Hepatocyte (in vitro differentiated cells): Measurements from ENCODE around the gene SGSM1. TPM values are rescaled to one million over a fixed set of nuclear protein-coding genes. Genes with fewer than 3 reads are reported as not detected.
"Not testable (repeated sequence)": the region's sequence is repeated elsewhere in the genome, so short reads cannot be mapped to it uniquely, and the experiment has no call there.

Experiments used
- DNase-seq: peaks from one replicate; pipeline ENCODE4 v3.0.0-alpha.2; 2016; ENCODE audit warnings: low spot score
- H2AFZ ChIP-seq: fragments of 200-600 bp; sonication (generic); 2 replicates; pipeline ENCODE4 v1.6.0; 2016; ENCODE audit warnings: antibody characterized with exemption, mild to moderate bottlenecking
- H3K27ac ChIP-seq: fragments of 200-600 bp; sonication (generic); 2 replicates; pipeline ENCODE4 v1.5.1; 2016; ENCODE audit warnings: mild to moderate bottlenecking
- H3K27me3 ChIP-seq: fragments of 200-600 bp; sonication (generic); 2 replicates; pipeline ENCODE4 v1.6.1; 2016
- H3K36me3 ChIP-seq: fragments of 200-600 bp; sonication (generic); replicated peaks from 2 replicates; pipeline ENCODE4 v1.5.1; 2016; ENCODE audit warnings: low read depth; ENCODE audit not compliant: insufficient read depth
- H3K4me1 ChIP-seq: fragments of 200-600 bp; sonication (generic); 2 replicates; pipeline ENCODE4 v1.5.1; 2016; ENCODE audit warnings: mild to moderate bottlenecking, moderate library complexity; ENCODE audit not compliant: insufficient read depth
- H3K4me2 ChIP-seq: fragments of 200-600 bp; sonication (generic); 2 replicates; pipeline ENCODE4 v1.6.0; 2016
- H3K4me3 ChIP-seq: fragments of 200-600 bp; sonication (generic); 2 replicates; pipeline ENCODE4 v1.5.1; 2016; ENCODE audit warnings: mild to moderate bottlenecking
- H3K79me2 ChIP-seq: fragments of 200-600 bp; sonication (generic); 2 replicates; pipeline ENCODE4 v1.6.0; 2017; ENCODE audit warnings: mild to moderate bottlenecking
- H3K9me2 ChIP-seq: fragments of 200-600 bp; sonication (generic); replicated peaks from 2 replicates; pipeline ENCODE4 v1.6.0; 2017; ENCODE audit warnings: mild to moderate bottlenecking; ENCODE audit not compliant: insufficient read depth
- H3K9me3 ChIP-seq: fragments of 200-600 bp; sonication (generic); 2 replicates; pipeline ENCODE4 v1.5.1; 2016; ENCODE audit warnings: low read depth, mild to moderate bottlenecking
- H4K20me1 ChIP-seq: fragments of 200-600 bp; sonication (generic); 2 replicates; pipeline ENCODE4 v1.6.0; 2016; ENCODE audit warnings: mild to moderate bottlenecking; ENCODE audit not compliant: insufficient read depth, poor library complexity, severe bottlenecking
- EZH2 ChIP-seq: fragments of 200-600 bp; sonication (generic); IDR thresholded peaks from 2 replicates; pipeline ENCODE4 v1.6.1; 2016; ENCODE audit warnings: antibody characterized with exemption, mild to moderate bottlenecking, borderline replicate concordance
- EZH2phosphoT487 ChIP-seq: fragments of 200-600 bp; sonication (generic); IDR thresholded peaks from one replicate; pipeline ENCODE4 v1.6.1; 2018; ENCODE audit warnings: antibody characterized with exemption, mild to moderate bottlenecking, low read depth, moderate library complexity; ENCODE audit not compliant: unreplicated experiment, severe bottlenecking
- WGBS: methylation state at CpG from one replicate; pipeline ENCODE4 v1.1.6; 2016; ENCODE audit warnings: low lambda C conversion rate; ENCODE audit errors: missing lambda C conversion rate; 5-methylcytosine and 5-hydroxymethylcytosine counted together
- polyA plus RNA-seq: library from polyadenylated mRNA; unstranded; fragments of >200 nt; fragmentation: Nextera tagmentation; extraction: Ambion mirVana; gene quantifications from 2 replicates; pipeline ENCODE4 v1.2.1, GENCODE V29; 2016
- total RNA-seq: library from RNA; depleted of rRNA; stranded (reverse); fragments of >200 nt; gene quantifications from 2 replicates; pipeline ENCODE4 v1.2.3, GENCODE V29; 2014
- TF ChIP-seq, protein P1 (sequence below): fragments of 200-600 bp; sonication (generic); IDR thresholded peaks from 2 replicates; pipeline ENCODE4 v1.5.1; 2016; ENCODE audit warnings: antibody characterized with exemption, mild to moderate bottlenecking; ENCODE audit not compliant: poor library complexity

Gene SGSM1
- total and polyA plus RNA-seq, 2 experiments from 2014 or later, result 1.7 to 3.5 TPM

DNA sequence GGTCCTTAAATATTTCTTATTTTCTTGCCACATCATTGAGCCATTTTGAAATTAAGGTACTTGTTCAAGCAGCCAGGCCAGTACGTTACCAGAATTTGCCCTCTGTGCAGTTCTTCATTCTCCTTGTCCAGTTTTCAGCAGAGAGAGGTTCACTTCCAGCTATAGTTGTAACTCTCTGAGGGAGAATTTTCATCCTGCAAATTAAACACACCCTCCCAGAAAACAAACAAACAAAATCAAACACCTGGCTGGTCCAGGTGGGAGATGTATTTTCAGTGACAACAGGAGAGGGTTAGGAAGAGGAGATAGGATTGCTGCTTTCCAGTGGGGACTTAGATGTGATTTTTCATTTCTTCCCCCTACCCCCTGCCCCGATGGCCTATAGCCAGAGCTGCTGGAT is 95.4 kb downstream of the SGSM1 start:
- Histone ChIP-seq H3K4me2 (no peak overlapping the region), H3K9me3 (peaks cover 8% of the 10 kb centered on the region), H4K20me1 (no peaks in the 10 kb centered on the region), H3K27ac (no peak overlapping the region), H3K9me2 (no peaks in the 10 kb centered on the region), H3K4me1 (no peaks in the 10 kb centered on the region), H3K4me3 (no peak overlapping the region), H3K79me2 (no peaks in the 10 kb centered on the region), H3K27me3 (no peaks in the 10 kb centered on the region), H3K36me3 (no peaks in the 10 kb centered on the region), H2AFZ (no peak overlapping the region)
- TF ChIP-seq EZH2phosphoT487, result no peak
- 84% methylated on average over 2 of the region's 2 CpGs for WGBS
- DNase-seq, result no peak

DNA sequence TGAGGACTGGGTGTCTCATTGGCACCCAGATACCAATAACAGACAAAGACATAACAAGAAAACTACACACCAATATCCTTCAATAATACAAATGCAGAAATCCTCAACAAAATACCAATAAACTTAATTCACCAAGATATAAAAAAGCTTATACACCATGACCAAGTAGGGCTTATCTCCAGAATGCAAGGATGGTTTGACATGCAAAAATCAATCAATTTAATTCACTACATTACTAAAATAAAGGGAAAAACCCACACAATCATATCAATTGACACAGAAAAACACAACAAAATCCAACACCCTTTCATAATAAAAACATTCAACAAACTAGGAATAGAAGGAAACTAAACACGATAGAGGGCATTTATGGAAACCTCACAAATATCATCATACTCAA is 99.9 kb downstream of the SGSM1 start:
- TF ChIP-seq EZH2phosphoT487 (no peak), EZH2 (no peak)
- TF ChIP-seq, protein P1, sequence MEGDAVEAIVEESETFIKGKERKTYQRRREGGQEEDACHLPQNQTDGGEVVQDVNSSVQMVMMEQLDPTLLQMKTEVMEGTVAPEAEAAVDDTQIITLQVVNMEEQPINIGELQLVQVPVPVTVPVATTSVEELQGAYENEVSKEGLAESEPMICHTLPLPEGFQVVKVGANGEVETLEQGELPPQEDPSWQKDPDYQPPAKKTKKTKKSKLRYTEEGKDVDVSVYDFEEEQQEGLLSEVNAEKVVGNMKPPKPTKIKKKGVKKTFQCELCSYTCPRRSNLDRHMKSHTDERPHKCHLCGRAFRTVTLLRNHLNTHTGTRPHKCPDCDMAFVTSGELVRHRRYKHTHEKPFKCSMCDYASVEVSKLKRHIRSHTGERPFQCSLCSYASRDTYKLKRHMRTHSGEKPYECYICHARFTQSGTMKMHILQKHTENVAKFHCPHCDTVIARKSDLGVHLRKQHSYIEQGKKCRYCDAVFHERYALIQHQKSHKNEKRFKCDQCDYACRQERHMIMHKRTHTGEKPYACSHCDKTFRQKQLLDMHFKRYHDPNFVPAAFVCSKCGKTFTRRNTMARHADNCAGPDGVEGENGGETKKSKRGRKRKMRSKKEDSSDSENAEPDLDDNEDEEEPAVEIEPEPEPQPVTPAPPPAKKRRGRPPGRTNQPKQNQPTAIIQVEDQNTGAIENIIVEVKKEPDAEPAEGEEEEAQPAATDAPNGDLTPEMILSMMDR, result no peak
- 50% methylated on average over 1 of the region's 1 CpG for WGBS
- no peaks in the 10 kb centered on the region for H3K9me2 ChIP-seq
- H3K27ac ChIP-seq, result no peak overlapping the region
- H3K4me1 ChIP-seq, result no peaks in the 10 kb centered on the region
- H3K4me2 ChIP-seq, result no peak overlapping the region
- no peak for DNase-seq
- H2AFZ ChIP-seq, result no peak overlapping the region
- H3K79me2 ChIP-seq, result no peaks in the 10 kb centered on the region
- no peaks in the 10 kb centered on the region for H3K27me3 ChIP-seq
- no peaks in the 10 kb centered on the region for H3K36me3 ChIP-seq
- peaks cover 8% of the 10 kb centered on the region for H3K9me3 ChIP-seq
- H4K20me1 ChIP-seq, result no peaks in the 10 kb centered on the region
- no peak overlapping the region for H3K4me3 ChIP-seq

DNA sequence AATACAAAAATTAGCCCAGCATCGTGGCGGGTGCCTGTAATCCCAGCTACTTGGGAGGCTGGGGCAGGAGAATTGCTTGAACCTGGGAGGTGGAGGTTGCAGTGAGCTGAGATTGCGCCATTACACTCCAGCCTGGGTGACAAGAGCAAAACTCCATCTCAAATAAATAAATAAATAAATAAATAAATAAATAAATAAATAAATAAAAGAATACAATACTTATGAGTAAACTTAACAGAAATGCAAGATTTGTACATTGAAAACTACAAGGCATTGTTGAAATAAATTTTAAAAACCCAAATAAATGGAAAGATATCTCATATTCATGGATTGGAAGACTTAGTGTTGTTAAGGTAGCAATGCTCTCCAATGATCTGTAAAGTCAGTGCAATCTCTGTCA is 101.1 kb downstream of the SGSM1 start:
- H3K4me1 ChIP-seq, H2AFZ ChIP-seq, H3K79me2 ChIP-seq, H3K9me2 ChIP-seq, H3K36me3 ChIP-seq, H3K4me2 ChIP-seq, H3K27ac ChIP-seq, DNase-seq, H3K4me3 ChIP-seq, H4K20me1 ChIP-seq, H3K27me3 ChIP-seq, H3K9me3 ChIP-seq: not testable (repeated sequence)
- 96% methylated on average over 3 of the region's 3 CpGs for WGBS

DNA sequence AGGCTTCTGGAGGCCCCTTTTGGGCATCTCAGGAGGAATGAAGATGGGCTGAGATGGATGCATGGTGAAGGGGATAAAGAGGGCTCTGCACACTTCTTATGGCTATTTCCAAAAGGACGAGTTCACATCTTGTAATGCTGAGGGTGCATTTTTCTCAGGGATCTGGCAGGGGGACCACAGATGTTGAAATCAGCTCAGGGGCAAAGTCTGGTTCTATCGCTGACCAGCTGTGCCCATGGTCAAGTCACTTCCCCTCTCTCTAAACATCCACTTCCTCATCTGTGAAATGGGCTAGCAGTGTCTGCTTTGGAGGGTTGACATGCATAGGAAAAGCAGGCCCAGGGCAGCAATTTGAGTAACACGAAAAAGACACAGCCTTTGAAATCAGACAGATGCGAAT is 114.0 kb downstream of the SGSM1 start:
- no peak overlapping the region for H3K27ac ChIP-seq
- H3K4me1 ChIP-seq, result no peaks in the 10 kb centered on the region
- no peaks in the 10 kb centered on the region for H3K36me3 ChIP-seq
- no peak overlapping the region for H3K4me2 ChIP-seq
- no peaks in the 10 kb centered on the region for H4K20me1 ChIP-seq
- H3K4me3 ChIP-seq, result no peak overlapping the region
- no peak for DNase-seq
- TF ChIP-seq EZH2phosphoT487, result no peak
- TF ChIP-seq EZH2, result no peak
- TF ChIP-seq, protein P1, result no peak
- H2AFZ ChIP-seq, result no peak overlapping the region
- H3K27me3 ChIP-seq, result no peaks in the 10 kb centered on the region
- 94% methylated on average over 4 of the region's 4 CpGs for WGBS
- H3K9me3 ChIP-seq, result no peaks in the 10 kb centered on the region
- no peaks in the 10 kb centered on the region for H3K79me2 ChIP-seq
- H3K9me2 ChIP-seq, result no peaks in the 10 kb centered on the region
